ENCODE results near the gene RAP1GAP2. TPM values are rescaled to one million over a fixed set of nuclear protein-coding genes. Genes with fewer than 3 reads are reported as not detected.

Gene RAP1GAP2
- total and polyA plus RNA-seq, 2 of the 8 experiments (the other 6 are each of a cell fraction or from before 2014, with no cell fraction given) = 24.0 to 63.8 TPM

- no peak for TF ChIP-seq CHD7 (IDR thresholded peaks at IDR 0.05; ENCODE audit: insufficient replicate concordance, low read length)
- TF ChIP-seq TBP (IDR thresholded peaks at IDR 0.05; ENCODE audit: low read depth, low read length) = no peak
- no peak for TF ChIP-seq CTBP2 (IDR thresholded peaks at IDR 0.05; ENCODE audit: borderline replicate concordance, insufficient read depth, insufficient read length, low read length)
- TF ChIP-seq SP2 (IDR thresholded peaks at IDR 0.05; ENCODE audit: low read length) = no peak
- no peak for TF ChIP-seq SP4 (IDR thresholded peaks at IDR 0.05; ENCODE audit: low read length)
These were observed 224.1 kb downstream of the RAP1GAP2 start (continued) for GRCh38 chr17:3020381-3020780.
